Amniotic epithelial cell (primary cell): ENCODE measurements around the gene ROBO1.
"Not testable (repeated sequence)": the region's sequence is repeated elsewhere in the genome, so short reads cannot be mapped to it uniquely, and the experiment has no call there.

ENCODE experiments used
- DNase-seq: peaks from one replicate; pipeline ENCODE4 v3.0.0-alpha.2; 2010; ENCODE audit warnings: low read depth

ROBO1 gene

DNA sequence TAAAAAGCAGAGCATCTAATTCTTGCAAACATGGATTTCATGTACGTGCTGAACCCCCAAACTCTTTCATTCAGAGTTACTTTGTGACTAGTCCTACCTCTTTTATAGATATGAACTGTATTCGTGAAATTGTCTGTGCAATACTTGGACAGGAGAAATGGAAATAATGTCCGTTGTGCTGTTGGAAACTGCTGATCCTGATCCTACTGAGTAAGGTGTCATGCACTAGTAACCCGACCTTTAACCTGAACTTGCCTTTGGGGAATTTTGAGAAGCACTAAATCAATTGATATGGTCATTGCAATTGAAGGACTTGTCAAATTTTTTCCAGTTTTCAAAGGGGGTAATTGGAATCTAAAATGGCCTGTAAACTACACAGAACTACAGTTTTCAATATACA lies 856.4 kb downstream of the ROBO1 start:
- no peak for DNase-seq

DNA sequence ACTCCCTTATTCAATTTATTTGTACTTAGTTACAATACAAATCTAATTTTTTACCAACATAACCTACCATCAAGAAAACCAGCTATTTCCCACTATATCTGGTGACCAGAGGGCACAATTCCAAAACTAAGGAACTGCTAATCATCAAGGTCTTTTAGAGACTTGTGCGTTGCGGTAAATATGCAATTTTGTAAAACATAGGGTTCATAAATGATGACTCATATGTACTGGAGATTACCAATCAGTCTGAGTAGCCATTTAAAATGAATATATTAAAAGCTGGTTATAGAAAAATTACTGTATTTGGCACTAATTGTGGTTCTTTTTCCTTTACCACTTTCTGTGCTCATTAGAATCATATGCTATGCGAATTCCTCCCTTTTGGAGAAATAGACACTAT lies 859.6 kb downstream of the ROBO1 start:
- DNase-seq, result peak; percentile 61

DNA sequence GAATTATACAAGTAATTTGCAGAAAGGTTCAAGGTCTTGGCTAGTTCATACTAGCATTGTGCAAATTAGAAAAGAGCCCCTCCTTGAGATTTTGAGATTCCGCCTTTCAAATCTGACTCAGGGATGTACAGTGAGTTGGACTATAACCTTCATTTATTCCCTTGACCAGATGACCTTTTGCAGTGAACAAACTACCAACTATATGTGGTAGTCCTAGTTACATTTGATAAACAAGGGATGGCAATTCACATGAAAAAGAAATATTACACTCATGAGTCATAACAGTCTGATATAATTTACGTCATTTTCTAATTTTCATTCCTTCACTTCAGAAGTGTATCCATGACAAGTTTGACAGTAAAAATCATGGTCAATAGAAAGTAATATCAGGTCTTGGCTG lies 860.4 kb downstream of the ROBO1 start:
- peak; percentile 58 for DNase-seq

DNA sequence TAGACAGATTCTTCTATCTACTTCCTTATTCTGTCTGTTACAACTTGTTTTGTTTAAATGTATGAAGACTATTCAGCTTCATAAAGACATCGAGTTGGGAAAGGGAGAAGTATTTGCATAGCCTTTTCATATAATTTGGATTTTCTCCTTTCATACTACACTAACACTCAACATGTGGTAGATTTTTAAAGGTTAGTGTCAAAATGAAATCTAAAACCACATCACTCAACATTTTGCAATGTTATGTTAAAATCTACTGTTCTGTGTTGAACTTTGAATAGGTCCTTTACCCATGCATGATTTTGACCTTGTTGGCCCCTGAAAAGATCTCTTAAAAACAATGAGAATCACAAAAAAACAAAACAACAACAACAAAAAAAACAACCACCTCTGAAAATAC lies 860.9 kb downstream of the ROBO1 start:
- DNase-seq, result no peak

DNA sequence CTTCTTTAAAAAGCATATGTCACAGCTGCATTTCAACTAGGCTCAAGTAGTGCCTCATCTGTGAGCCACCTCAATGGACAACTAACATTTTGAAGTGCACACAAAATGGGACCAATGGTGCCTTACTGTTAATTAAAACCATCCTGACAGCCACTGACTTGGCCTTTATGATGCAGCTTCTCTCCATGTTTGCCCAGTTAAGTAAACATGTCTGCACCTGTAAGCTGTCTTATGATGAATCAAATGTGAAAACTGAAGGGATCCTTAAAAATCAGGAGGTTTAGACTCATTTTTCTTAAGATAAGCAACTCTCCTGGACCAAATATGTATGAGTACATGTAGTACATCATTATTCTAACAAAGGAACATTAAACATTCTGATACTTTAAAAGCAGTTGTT lies 861.6 kb downstream of the ROBO1 start:
- DNase-seq, result no peak

DNA sequence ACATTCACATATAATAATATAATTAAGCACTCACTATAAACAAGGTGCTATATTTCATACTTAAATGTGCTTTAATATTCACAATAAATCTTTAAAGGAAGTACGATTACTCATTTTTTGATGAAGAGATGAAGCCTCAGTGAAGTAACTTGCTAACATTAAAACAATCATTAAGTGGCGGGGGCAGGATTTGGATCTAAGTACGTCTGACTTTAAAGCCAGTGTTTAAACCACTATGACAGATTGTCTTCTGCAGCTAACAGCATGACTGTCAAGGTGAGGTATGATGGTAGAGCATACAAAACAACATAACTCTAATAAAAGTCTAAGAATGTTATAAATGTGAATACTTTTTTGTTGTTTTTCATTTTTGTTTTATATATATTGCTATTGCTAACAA lies 862.1 kb downstream of the ROBO1 start:
- no peak for DNase-seq

DNA sequence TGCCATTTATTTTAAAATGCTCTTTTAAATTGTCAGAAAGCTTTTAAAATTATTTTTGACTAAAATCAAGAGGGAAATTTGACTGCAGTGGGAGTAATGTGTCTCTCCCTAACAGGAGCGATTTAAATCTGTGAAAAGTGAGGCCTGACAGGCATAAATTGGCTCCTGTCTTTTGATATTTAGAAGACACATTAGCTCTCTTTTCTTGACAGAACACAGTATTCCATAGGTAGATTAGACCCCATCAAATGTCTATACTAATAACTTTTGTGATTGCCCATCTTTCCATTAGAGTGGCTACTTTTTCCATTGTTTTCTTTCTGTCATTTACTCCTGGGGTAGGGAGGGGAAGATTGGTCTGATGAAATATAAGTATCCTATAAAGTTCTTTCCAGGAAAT lies 866.3 kb downstream of the ROBO1 start:
- DNase-seq, result no peak

DNA sequence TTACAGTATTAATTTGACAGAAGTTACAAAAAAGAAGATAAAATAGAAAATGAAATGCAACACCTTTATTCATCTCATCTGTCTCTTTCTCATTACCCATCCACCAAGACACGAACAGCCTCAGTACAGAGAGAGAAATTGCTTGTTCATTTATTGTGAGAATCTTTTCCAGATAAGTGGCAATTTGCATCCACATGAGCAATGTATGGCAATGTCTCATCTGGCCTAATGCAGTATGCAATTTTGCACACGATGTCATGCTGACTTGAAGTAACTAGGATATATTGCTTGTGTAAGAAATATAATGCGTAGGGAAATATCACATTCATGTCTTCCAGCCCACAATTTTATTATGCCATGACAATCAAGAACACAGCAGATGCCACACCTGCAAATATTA lies 866.9 kb downstream of the ROBO1 start:
- DNase-seq, result no peak

DNA sequence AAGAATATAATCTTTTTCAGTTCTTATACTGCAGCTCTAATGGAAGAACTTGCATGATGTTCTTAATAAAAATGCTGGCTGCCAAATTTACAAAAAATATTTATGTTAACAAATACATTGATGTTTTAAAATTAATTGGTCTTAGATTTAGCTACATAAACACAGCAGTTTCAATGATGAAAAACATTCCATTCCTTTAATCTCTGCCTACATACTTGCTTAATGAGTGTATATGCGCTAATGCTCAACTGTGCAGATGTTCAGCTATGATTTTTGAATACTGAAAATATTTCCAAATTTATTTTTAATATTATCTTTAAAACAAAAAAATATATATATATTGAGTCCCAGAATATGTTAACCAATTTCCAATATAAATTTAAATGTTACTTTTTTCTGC lies 867.4 kb downstream of the ROBO1 start:
- peak; percentile 53 for DNase-seq

DNA sequence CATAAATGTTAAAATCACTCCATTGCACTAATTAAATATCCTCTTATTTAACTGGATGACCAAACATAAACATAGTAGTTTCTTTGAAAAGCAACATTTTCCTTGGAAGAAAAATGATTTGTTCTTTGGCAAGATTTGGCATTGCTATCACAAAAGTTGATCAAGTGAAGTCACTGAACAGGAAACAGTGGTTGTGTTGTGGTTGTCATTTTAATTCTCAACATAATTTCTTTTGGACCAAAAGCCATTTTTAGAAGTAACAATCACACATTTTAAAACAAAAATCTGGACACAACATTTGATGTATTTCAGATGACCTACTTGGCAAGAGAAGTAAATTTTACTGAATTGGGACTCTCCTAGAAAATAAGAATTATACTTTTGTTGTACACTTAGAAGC lies 872.3 kb downstream of the ROBO1 start:
- peak; percentile 28 for DNase-seq

DNA sequence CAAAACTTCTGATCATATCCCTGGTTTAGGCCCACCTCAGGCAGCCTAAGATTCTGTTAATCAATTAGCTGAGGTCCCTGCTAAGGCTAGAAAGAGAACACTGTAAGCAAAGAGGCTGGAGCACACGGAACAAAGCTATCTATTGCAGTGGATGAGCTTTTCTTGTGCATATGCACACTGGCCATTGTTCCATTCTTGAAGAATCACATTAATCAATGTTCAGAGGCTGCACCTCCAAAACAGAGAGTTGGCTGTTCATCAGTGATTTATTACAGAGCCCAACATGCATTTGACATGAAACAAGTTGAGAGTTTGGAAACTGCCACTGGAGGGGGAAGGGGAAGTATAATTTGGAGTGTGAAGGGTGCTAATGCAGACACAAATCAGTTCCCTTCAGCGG lies 873.0 kb downstream of the ROBO1 start:
- no peak for DNase-seq

DNA sequence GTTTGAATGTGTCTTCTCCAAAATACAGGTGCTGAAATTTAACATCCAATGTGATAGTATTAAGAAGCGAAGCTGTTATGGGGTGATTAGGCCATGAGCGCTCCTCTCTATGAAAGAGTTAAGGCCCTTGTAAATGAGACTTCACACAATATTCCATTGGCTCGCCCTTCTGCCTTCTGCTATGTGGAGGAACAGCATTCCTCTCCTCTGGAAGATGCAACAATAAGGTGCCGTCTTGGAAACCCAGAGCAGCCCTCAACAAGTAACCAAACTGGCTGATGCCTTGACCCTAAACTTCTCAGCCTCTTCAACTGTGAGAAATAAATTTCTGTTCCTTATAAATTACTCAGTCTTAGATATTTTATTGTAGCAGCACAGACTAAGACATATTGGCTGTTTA lies 874.6 kb downstream of the ROBO1 start:
- no peak for DNase-seq

DNA sequence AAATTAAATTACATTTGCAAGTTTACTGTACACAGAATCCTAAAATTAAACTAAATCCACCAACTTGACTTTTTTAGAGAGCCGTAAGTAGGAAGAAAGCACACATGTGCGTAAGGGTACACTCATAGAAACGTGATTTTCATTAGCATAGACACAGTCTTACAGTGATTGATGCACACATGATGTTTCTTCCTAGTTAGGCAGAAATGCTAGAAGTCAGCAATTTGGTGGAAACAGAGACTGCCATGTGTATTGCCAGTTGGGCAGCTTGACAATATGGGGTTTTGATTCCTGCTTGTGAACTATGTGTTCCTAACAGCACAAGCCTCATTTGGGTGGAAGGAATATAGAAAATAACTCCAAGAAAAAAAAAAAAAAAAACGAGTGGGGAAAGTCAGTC lies 878.5 kb downstream of the ROBO1 start:
- DNase-seq, result no peak

DNA sequence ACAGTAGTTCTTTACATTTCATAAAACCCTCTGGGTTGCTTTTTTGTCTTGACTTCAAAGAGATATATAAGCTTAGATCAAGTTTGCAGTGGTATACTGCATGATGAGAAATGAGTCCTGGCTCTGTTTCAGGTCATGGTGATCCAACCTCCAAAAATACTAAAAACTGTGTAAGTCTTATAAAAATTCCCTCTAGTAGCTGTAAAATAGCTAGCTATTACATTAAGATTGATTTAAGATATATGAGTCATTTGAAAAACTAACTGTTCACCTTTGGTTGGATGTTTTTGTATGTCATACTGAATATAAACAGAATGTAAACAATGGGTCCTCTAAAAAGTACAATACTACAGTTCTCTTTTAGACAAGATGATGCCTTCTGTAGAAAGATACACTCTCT lies 879.2 kb downstream of the ROBO1 start:
- no peak for DNase-seq

DNA sequence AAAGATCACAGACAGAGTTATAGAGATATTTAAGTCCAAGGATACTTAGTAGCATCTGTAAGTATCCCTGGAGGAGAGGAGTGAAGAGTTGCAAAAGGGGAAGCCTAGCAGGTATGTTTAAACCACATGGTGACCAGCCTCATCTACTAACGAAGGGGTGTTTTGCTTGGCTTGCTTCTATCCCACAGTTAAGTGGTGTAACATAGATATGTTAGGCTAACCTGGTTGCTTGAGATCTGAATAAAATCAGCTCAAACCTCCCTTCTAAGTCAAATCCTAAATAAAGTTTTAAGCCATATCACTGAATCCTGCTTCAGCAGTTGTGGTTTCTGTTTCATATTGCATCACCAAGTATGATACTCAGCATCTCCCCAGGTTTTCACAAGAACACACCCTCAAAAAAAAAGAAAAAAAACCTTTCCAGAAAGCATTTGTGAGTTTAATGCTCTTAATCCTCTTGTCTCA lies 880.2 kb downstream of the ROBO1 start:
- DNase-seq, result peak; percentile 77

DNA sequence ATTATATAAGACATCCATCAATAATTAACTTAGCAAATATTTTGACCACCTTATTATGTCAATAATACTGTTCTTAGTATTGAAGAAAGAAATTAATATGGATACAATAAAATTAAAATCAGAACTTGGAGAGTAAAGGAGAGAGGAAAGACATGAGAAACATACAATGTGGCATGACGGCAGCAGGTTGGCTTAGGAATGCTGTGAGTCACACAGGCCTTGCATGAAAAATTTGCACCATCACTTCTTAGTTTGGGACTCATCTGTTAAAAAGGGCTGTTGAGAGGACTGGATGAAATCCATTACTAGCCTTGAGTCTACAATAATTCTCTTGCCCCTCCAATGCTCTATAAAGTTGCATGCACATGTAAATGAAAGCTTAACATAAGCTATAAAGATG lies 880.8 kb downstream of the ROBO1 start:
- DNase-seq, result peak; percentile 66

DNA sequence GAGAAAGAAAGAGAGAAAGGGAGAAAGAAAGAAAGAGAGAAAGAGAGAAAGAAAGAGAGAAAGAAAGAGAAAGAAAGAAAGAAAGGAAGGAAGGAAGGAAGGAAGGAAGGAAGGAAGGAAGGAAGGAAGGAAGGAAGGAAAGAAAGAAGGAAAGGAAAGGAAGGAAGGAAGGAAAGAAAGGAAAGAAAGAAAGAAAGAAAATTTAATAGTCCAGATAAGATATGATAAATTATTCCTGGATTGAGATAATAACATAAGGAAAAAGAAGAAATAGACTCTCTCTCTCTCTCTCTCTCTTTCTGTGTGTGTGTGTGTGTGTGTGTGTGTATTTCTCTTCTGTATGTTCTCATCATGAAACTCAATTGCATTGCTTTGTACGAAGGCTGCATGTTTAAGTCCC lies 883.2 kb downstream of the ROBO1 start:
- DNase-seq, result not testable (repeated sequence)

DNA sequence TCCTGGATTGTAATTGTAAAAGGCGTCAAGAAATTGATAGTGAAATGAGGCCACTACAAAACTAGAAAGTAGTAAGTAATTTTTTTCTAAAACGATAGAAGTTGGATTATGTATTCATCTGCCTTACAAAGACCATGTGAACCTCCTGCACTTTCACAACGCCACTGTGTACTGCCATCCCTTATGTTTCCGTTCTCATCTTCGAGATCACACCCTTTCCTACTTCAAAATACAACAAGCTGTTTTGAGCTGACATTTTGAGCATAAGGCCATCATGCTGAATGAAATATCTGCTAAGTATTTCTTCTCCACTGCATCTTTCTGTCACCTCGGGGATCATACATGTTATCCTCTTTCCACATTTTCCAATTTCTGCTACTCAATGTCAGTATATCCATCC lies 885.5 kb downstream of the ROBO1 start:
- no peak for DNase-seq

DNA sequence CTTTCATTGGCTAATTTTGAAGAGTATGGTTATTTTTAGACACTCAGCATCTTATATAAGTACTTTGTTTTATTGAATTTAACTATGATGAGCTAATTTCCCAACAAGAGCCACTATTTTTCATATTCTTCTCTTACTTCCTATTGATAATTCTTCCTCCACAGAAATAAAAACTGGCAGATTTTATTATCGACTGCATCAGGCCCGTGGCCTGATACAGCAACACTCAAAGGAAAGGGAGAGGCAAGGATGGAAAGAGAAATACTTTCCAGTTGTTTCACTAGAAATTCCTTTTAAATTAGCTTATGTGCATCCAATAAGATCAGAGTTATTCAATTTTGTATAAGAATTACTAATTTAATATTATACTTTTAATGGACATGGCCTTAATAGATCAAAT lies 886.3 kb downstream of the ROBO1 start:
- DNase-seq, result no peak

DNA sequence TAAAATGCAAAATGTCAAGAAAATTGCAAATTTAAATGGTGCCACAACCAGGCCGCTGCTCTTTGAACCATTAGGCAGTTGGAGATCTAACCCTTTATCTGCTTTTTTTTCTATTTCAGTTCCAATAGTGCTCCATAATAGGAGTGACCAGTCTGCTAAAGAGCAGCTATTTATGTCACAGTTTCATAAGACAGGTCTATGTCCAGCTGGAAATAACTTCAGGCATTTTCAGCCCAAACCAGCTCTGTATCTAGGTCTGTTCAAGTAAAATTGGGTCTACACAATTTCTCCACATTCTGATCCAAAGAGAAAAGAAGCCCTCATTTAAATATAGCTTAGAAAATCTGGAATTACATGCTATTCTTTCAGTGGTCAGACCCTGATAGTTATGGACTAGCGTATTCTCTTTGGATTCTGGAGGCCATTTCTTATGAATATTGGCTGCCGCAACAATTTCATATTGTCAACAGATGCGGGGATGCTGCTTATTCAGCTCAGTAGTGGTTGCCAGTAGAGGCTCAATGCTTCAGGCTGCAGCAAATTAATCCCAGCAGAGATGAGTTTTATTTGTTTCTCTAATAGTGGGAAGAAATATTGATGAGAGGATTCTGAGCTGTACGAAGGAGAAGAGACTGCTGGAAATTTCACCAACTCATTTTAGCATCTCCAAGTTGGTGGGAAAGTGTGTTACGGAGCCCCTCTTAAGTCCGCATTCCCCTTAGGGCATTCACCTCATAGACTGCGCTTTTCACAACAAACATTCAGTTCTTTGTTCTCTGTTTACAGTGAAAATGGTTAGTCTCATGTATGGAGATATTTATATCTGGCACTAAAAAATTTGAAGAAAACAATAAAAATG lies 887.0 kb downstream of the ROBO1 start:
- DNase-seq, result no peak

DNA sequence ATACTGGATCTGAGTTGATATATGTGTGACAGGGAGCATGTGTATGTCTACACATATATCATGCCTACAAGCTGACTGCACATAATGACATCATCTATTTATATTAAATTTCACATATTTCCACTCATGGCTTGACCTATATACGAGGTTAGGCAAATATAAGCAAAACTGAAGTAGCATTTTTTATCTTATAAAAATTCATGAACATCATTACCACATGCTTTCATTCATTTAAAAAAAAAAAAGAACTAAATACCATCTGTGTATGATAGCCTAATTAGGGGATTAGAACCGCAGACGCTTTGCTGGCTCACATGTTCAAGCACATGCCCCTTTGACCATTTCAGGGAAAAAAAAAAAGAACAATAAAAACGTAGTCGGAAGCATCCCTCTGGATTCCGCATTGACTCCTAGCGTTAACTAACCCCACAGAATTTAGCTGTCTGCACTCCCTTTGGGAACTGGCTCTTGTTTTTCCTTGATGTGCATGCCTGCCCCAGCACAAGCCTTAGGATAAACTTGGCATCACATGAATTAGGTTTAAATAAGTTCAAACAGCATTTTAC lies 888.4 kb downstream of the ROBO1 start:
- no peak for DNase-seq

DNA sequence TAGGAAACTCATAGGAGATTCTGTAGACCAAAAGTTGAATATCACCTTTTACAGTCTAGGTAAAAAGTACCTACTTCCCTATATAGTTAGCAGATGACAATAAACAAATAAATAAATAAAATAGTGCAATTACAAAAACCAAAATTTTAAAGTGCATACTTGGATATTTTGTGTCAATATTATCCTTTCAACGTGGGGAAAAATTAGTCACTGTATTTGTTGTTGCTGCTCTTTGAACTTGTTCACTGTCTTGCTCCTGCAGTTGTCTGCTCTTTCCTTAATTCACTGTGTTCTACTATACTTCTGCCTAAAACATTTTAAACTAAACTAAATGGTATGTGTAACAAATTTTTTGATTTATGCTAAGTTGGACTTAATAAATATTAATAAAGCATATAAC lies 889.0 kb downstream of the ROBO1 start:
- no peak for DNase-seq

DNA sequence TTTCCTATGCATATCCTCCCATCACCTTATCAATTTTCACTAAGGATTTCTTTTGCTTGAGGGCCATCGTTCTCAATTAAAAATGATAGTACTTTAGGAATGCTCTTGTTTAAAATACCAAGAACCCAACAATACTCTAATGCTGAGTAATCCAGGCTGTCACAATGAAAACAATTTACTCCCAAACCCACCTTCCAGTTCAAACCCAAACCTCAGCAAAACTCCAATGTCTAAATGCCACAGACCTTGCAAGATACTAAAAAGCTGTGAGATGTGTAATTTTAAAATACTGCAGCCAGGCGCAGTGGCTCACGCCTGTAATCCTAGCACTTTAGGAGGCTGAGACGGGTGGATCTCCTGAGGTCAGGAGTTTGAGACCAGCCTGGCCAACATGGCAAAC lies 889.8 kb downstream of the ROBO1 start:
- peak; percentile 38 for DNase-seq

DNA sequence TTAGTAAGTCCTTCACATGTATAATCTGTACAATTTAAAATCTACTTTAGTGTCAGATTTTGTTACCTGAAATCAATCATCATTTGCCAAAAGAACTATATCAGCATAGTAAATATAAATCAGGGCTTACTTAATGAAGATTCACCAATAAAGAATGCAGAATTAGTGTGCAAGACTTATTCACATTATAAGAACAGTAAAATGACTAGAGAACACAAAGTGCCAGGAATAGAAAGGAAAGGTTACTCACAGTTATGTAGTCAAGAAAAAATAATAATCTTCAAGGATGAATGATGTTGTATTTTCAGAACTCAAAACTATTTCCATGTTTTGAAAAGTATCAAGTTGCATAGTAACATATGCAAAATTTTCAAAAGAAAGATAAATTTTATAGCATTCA lies 891.9 kb downstream of the ROBO1 start:
- no peak for DNase-seq
